ENCODE data around the gene ARHGAP6. TPM values are rescaled to one million over a fixed set of nuclear protein-coding genes. Genes with fewer than 3 reads are reported as not detected.
A peak's percentile ranks its signal among the peaks of the same experiment; 100 is the strongest.

Gene ARHGAP6
- total RNA-seq, 6 experiments from 2014 or later = 0.51 to 1.0 (median 0.69) TPM

GRCh38 chrX:11435568-11435967 is 230.2 kb downstream of the ARHGAP6 start:
- Mint-ChIP-seq H3K27me3 (ENCODE audit: insufficient read depth) (no peaks in the 10 kb centered on the region), H3K36me3 (ENCODE audit: low read depth) (no peaks in the 10 kb centered on the region), H3K4me3 (peak overlapping the region; percentile 57)

GRCh38 chrX:11434607-11435006 is 231.1 kb downstream of the ARHGAP6 start:
- Mint-ChIP-seq H3K27me3 (ENCODE audit: insufficient read depth) (no peaks in the 10 kb centered on the region), H3K4me3 (no peak overlapping the region), H3K36me3 (ENCODE audit: low read depth) (no peaks in the 10 kb centered on the region), H3K4me1 (ENCODE audit: low read depth) (peaks cover 49% of the 10 kb centered on the region), H3K27ac (0 out of 2 replicates have a peak overlapping the region, but pooled peaks have one; percentile 73), H3K9me3 (no peaks in the 10 kb centered on the region)
- TF ChIP-seq CTCF (IDR thresholded peaks at IDR 0.05) = no peak
- no peak for DNase-seq

More at GRCh38 chrX:11435568-11435967, 230.2 kb downstream of the ARHGAP6 start:
- TF ChIP-seq CTCF (IDR thresholded peaks at IDR 0.05) = no peak
- H3K4me1 Mint-ChIP-seq (ENCODE audit: low read depth) = peaks cover 49% of the 10 kb centered on the region
- H3K9me3 Mint-ChIP-seq = no peaks in the 10 kb centered on the region
- peak; percentile 86 for DNase-seq
- peak overlapping the region; percentile 73 for H3K27ac Mint-ChIP-seq

- Mint-ChIP-seq H3K27ac (no peak overlapping the region), H3K27me3 (ENCODE audit: insufficient read depth) (no peaks in the 10 kb centered on the region; the same call in 1 of the 2 replicates), H3K36me3 (ENCODE audit: low read depth) (no peaks in the 10 kb centered on the region), H3K9me3 (no peaks in the 10 kb centered on the region), H3K4me1 (ENCODE audit: low read depth) (peaks cover 23% of the 10 kb centered on the region), H3K4me3 (no peak overlapping the region)
- no peak for DNase-seq
- TF ChIP-seq CTCF (IDR thresholded peaks at IDR 0.05) = no peak
Observed at GRCh38 chrX:11431786-11432185, 233.9 kb downstream of the ARHGAP6 start.

GRCh38 chrX:11430271-11430670 is 235.4 kb downstream of the ARHGAP6 start:
- Mint-ChIP-seq H3K9me3 (no peaks in the 10 kb centered on the region), H3K27ac (no peak overlapping the region), H3K4me1 (ENCODE audit: low read depth) (peaks cover 8% of the 10 kb centered on the region), H3K36me3 (ENCODE audit: low read depth) (no peaks in the 10 kb centered on the region), H3K27me3 (ENCODE audit: insufficient read depth) (peaks cover 2% of the 10 kb centered on the region; the same call in 1 of the 2 replicates), H3K4me3 (no peak overlapping the region)
- no peak for DNase-seq
- TF ChIP-seq CTCF (IDR thresholded peaks at IDR 0.05) = no peak

GRCh38 chrX:11429538-11430085 is 236.1 kb downstream of the ARHGAP6 start:
- Mint-ChIP-seq H3K4me3 (no peak overlapping the region), H3K27ac (no peak overlapping the region), H3K4me1 (ENCODE audit: low read depth) (peaks cover 7% of the 10 kb centered on the region), H3K36me3 (ENCODE audit: low read depth) (no peaks in the 10 kb centered on the region), H3K9me3 (no peaks in the 10 kb centered on the region), H3K27me3 (ENCODE audit: insufficient read depth) (peaks cover 2% of the 10 kb centered on the region; the same call in 1 of the 2 replicates)
- no peak for TF ChIP-seq CTCF (IDR thresholded peaks at IDR 0.05)
- no peak for DNase-seq

Data from HFFc6 (cell line).